SU-DHL-6 (cell line): Measurements from ENCODE around the gene UBFD1.
"Not testable (repeated sequence)": the region's sequence is repeated elsewhere in the genome, so short reads cannot be mapped to it uniquely, and the experiment has no call there.

Experiments used
- CTCF ChIP-seq: fragments of 200-600 bp; sonication (generic); IDR thresholded peaks from one replicate; pipeline ENCODE4 v1.5.1; 2017; ENCODE audit warnings: antibody characterized with exemption, mild to moderate bottlenecking, low read length, moderate library complexity; ENCODE audit not compliant: insufficient read depth, poor library complexity, severe bottlenecking
- EZH2phosphoT487 ChIP-seq: fragments of 200-600 bp; sonication (generic), shearing (Covaris generic); conservative IDR thresholded peaks from 2 replicates; pipeline ENCODE4 v1.6.1; 2018; ENCODE audit warnings: mild to moderate bottlenecking, antibody characterized with exemption, low read length, moderate library complexity, mixed read lengths

- not testable (repeated sequence) for TF ChIP-seq CTCF, EZH2phosphoT487
These were observed 53.4 kb downstream of the UBFD1 start for GRCh38 chr16:23610905-23611304.
